SK-N-SH treated with all-trans-retinoic acid at 6 μM for 48 hours (cell line): Measurements from ENCODE around the gene CFAP251.

Experiments
- ARNTL ChIP-seq: fragments of 450-650 bp; formaldehyde crosslinking; IDR thresholded peaks from 2 replicates; pipeline ENCODE4 v1.5.0; 2020; ENCODE audit warnings: low read depth, mild to moderate bottlenecking, moderate library complexity, borderline replicate concordance
- ESRRG ChIP-seq: fragments of 250-450 bp; sonication (Bioruptor Pico); IDR thresholded peaks from 2 replicates; pipeline ENCODE4 v1.6.1; 2021; ENCODE audit warnings: mild to moderate bottlenecking
- ISL1 ChIP-seq: fragments of 250-450 bp; sonication (Bioruptor Pico); IDR thresholded peaks from 2 replicates; pipeline ENCODE4 v2.1.2; 2022; ENCODE audit warnings: mild to moderate bottlenecking, moderate library complexity
- POU6F1 ChIP-seq: fragments of 250-450 bp; sonication (Bioruptor Pico); IDR thresholded peaks from 2 replicates; pipeline ENCODE4 v1.8.0; 2021; ENCODE audit warnings: low read depth, mild to moderate bottlenecking, moderate library complexity, borderline replicate concordance
- TCF4 ChIP-seq: fragments of 250-450 bp; sonication (Bioruptor Pico); IDR thresholded peaks from 2 replicates; pipeline ENCODE4 v1.8.0; 2021; ENCODE audit warnings: mild to moderate bottlenecking, moderate library complexity, borderline replicate concordance

GRCh38 chr12:121958541-121959240 lies 40.3 kb downstream of the CFAP251 start:
- no peak for TF ChIP-seq ARNTL (CRISPR knock-in tag)
- TF ChIP-seq ISL1 (CRISPR knock-in tag): no peak
- no peak for TF ChIP-seq TCF4 (CRISPR knock-in tag)
- TF ChIP-seq ESRRG (CRISPR knock-in tag): no peak
- no peak for TF ChIP-seq POU6F1 (CRISPR knock-in tag)
